ENCODE measurements around the gene PMM2. TPM values are rescaled to one million over a fixed set of nuclear protein-coding genes. Genes with fewer than 3 reads are reported as not detected.

The PMM2 gene
- polyA plus RNA-seq, 4 donors, result 18.1 to 26.1 (median 21.3) TPM

Other genes starting within 250 kb of the PMM2 start
- under 1 TPM in 1 of 4 donors, not detected in 3; 0.43 TPM for gene TMEM114, start 207.3 kb upstream of the PMM2 start, polyA plus RNA-seq (ENCODE audit: insufficient read length in 4 of 4)
- gene METTL22, start 176.1 kb upstream of the PMM2 start, polyA plus RNA-seq (ENCODE audit: insufficient read length in 4 of 4), result 10 to 100 TPM; 16.1 to 33.8 (median 20.7) TPM
- 10 to 100 TPM; 48.0 to 68.5 (median 64.0) TPM for gene ABAT, start 123.2 kb upstream of the PMM2 start, polyA plus RNA-seq (ENCODE audit: insufficient read length in 4 of 4)
- gene TMEM186, start 200 bp upstream of the PMM2 start, polyA plus RNA-seq (ENCODE audit: insufficient read length in 4 of 4), result 10 to 100 TPM; 16.1 to 17.8 (median 16.7) TPM
- 10 to 100 TPM; 68.3 to 87.5 (median 80.4) TPM for gene CARHSP1, start 71.2 kb downstream of the PMM2 start, polyA plus RNA-seq (ENCODE audit: insufficient read length in 4 of 4)
- gene LITAFD, start 84.5 kb downstream of the PMM2 start, polyA plus RNA-seq (ENCODE audit: insufficient read length in 4 of 4), result under 1 TPM in 2 of 4 donors, not detected in 2; 0.17 to 0.26 TPM
- 100 to 1,000 TPM; 103 to 143 (median 122) TPM for gene USP7, start 166.1 kb downstream of the PMM2 start, polyA plus RNA-seq (ENCODE audit: insufficient read length in 4 of 4)

Data from left renal cortex interstitium (tissue), 4 donors.